Loucy (cell line): ENCODE data around the gene DYNC2H1.
A peak's percentile ranks its signal among the peaks of the same experiment; 100 is the strongest.

Source experiments
- H2AFZ ChIP-seq: fragments of 200-600 bp; sonication (generic); 2 replicates; pipeline ENCODE4 v1.6.0; 2016; ENCODE audit warnings: antibody characterized with exemption, mild to moderate bottlenecking, low read length, moderate library complexity
- H3F3A ChIP-seq: fragments of 200-600 bp; 2 replicates; pipeline ENCODE4 v1.6.0; 2016; ENCODE audit warnings: antibody characterized with exemption, low read depth, mild to moderate bottlenecking
- H3K27me3 ChIP-seq: fragments of 200-600 bp; sonication (generic); 2 replicates; pipeline ENCODE4 v1.6.1; 2014; ENCODE audit warnings: low read length, mild to moderate bottlenecking; ENCODE audit not compliant: insufficient read depth, poor library complexity, severe bottlenecking
- H3K36me3 ChIP-seq: fragments of 200-600 bp; sonication (generic); 2 replicates; pipeline ENCODE4 v1.6.1; 2016; ENCODE audit warnings: low read length; ENCODE audit not compliant: insufficient read depth
- H3K4me1 ChIP-seq: fragments of 200-600 bp; sonication (generic); 2 replicates; pipeline ENCODE4 v1.5.1; 2014; ENCODE audit warnings: low read length, mild to moderate bottlenecking; ENCODE audit not compliant: insufficient read depth, poor library complexity, severe bottlenecking
- H3K4me2 ChIP-seq: fragments of 200-600 bp; sonication (generic); 2 replicates; pipeline ENCODE4 v1.6.0; 2014; ENCODE audit warnings: antibody characterized with exemption, low read length, low read depth, mild to moderate bottlenecking; ENCODE audit not compliant: poor library complexity, severe bottlenecking
- H3K4me3 ChIP-seq: fragments of 200-600 bp; sonication (generic); 2 replicates; pipeline ENCODE4 v1.5.1; 2014; ENCODE audit warnings: low read length, mild to moderate bottlenecking, mixed read lengths; ENCODE audit not compliant: poor library complexity, severe bottlenecking
- H3K79me2 ChIP-seq: fragments of 200-600 bp; sonication (generic); 2 replicates; pipeline ENCODE4 v1.6.1; 2014; ENCODE audit warnings: low read length; ENCODE audit not compliant: insufficient read depth
- H3K9ac ChIP-seq: fragments of 200-600 bp; sonication (generic); 2 replicates; pipeline ENCODE4 v1.6.0; 2014; ENCODE audit warnings: mild to moderate bottlenecking, low read depth, low read length, moderate library complexity; ENCODE audit not compliant: poor library complexity, severe bottlenecking
- H3K9me2 ChIP-seq: fragments of 200-600 bp; sonication (generic); replicated peaks from 2 replicates; pipeline ENCODE4 v1.6.1; 2016; ENCODE audit warnings: low read depth, low read length, mixed read lengths
- H3K9me3 ChIP-seq: fragments of 200-600 bp; sonication (generic); 2 replicates; pipeline ENCODE4 v1.6.1; 2014; ENCODE audit warnings: mild to moderate bottlenecking, antibody characterized with exemption, low read length, low read depth; ENCODE audit not compliant: insufficient read depth
- H4K20me1 ChIP-seq: fragments of 200-600 bp; sonication (generic); 2 replicates; pipeline ENCODE4 v1.6.0; 2014; ENCODE audit warnings: antibody characterized with exemption, low read length, mild to moderate bottlenecking; ENCODE audit not compliant: insufficient read depth, poor library complexity, severe bottlenecking
- CTCF ChIP-seq: fragments of 200-600 bp; sonication (generic); conservative IDR thresholded peaks from 2 replicates; pipeline ENCODE4 v1.5.1; 2014; ENCODE audit warnings: mild to moderate bottlenecking, antibody characterized with exemption, low read length
- EZH2phosphoT487 ChIP-seq: fragments of 200-600 bp; IDR thresholded peaks from 2 replicates; pipeline ENCODE4 v1.6.1; 2018; ENCODE audit warnings: antibody characterized with exemption, mild to moderate bottlenecking, moderate library complexity, borderline replicate concordance

Gene DYNC2H1, protein sequence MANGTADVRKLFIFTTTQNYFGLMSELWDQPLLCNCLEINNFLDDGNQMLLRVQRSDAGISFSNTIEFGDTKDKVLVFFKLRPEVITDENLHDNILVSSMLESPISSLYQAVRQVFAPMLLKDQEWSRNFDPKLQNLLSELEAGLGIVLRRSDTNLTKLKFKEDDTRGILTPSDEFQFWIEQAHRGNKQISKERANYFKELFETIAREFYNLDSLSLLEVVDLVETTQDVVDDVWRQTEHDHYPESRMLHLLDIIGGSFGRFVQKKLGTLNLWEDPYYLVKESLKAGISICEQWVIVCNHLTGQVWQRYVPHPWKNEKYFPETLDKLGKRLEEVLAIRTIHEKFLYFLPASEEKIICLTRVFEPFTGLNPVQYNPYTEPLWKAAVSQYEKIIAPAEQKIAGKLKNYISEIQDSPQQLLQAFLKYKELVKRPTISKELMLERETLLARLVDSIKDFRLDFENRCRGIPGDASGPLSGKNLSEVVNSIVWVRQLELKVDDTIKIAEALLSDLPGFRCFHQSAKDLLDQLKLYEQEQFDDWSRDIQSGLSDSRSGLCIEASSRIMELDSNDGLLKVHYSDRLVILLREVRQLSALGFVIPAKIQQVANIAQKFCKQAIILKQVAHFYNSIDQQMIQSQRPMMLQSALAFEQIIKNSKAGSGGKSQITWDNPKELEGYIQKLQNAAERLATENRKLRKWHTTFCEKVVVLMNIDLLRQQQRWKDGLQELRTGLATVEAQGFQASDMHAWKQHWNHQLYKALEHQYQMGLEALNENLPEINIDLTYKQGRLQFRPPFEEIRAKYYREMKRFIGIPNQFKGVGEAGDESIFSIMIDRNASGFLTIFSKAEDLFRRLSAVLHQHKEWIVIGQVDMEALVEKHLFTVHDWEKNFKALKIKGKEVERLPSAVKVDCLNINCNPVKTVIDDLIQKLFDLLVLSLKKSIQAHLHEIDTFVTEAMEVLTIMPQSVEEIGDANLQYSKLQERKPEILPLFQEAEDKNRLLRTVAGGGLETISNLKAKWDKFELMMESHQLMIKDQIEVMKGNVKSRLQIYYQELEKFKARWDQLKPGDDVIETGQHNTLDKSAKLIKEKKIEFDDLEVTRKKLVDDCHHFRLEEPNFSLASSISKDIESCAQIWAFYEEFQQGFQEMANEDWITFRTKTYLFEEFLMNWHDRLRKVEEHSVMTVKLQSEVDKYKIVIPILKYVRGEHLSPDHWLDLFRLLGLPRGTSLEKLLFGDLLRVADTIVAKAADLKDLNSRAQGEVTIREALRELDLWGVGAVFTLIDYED (N-terminal part only)

GRCh38 chr11:103108933-103109817 is at the start of gene DYNC2H1:
Gene DYNC2H1, plus strand, starts transcription at chr11:103109426. Its CDS starts 149 bp downstream, at chr11:103109575.
- Histone ChIP-seq H3F3A (no peaks in the 10 kb centered on the region; the same call in 1 of the 2 replicates), H3K79me2 (no peaks in the 10 kb centered on the region), H3K9me2 (no peaks in the 10 kb centered on the region), H3K4me2 (peak within 1 kb of the TSS; percentile 82), H3K4me3 (peak within 1 kb of the TSS; percentile 82), H4K20me1 (no peaks in the 10 kb centered on the region), H3K9ac (peak within 1 kb of the TSS; percentile 66), H3K9me3 (no peaks in the 10 kb centered on the region), H2AFZ (peak within 1 kb of the TSS; percentile 96), H3K27me3 (peaks cover 13% of the 10 kb centered on the region), H3K4me1 (peaks cover 7% of the 10 kb centered on the region), H3K36me3 (no peaks in the 10 kb centered on the region)
- TF ChIP-seq EZH2phosphoT487 (no peak), CTCF (peak; percentile 59)

- Histone ChIP-seq H2AFZ (no peak overlapping the region), H3K79me2 (no peaks in the 10 kb centered on the region; the same call in 1 of the 2 replicates), H3K4me2 (no peak overlapping the region), H3K27me3 (no peaks in the 10 kb centered on the region), H3K4me3 (no peak overlapping the region), H4K20me1 (no peaks in the 10 kb centered on the region), H3F3A (no peaks in the 10 kb centered on the region), H3K9ac (no peak overlapping the region), H3K36me3 (peaks cover 53% of the 10 kb centered on the region), H3K9me2 (no peaks in the 10 kb centered on the region), H3K4me1 (peaks cover 2% of the 10 kb centered on the region), H3K9me3 (no peaks in the 10 kb centered on the region)
- no peak for TF ChIP-seq CTCF
- no peak for TF ChIP-seq EZH2phosphoT487
These were observed 47.6 kb upstream of the DYNC2H1 start for GRCh38 chr11:103061656-103062055.
